ENCODE results near the gene ADAMTS9.

GRCh38 chr3:64675687-64676247 lies 12.0 kb downstream of the ADAMTS9 start:
- TF ChIP-seq CTCF (conservative IDR thresholded peaks at IDR 0.05) (no peak), EZH2 (IDR thresholded peaks at IDR 0.05; ENCODE audit: low read depth) (no peak)

Data from PC-9 (cell line).